Measurements from ENCODE around the gene GDPD5. TPM values are rescaled to one million over a fixed set of nuclear protein-coding genes. Genes with fewer than 3 reads are reported as not detected.

The GDPD5 gene
- total and polyA plus RNA-seq, 10 of the 15 experiments (the other 5 are each of a cell fraction or from before 2014, with no cell fraction given): 0.10 to 30.0 (median 6.7) TPM

DNA sequence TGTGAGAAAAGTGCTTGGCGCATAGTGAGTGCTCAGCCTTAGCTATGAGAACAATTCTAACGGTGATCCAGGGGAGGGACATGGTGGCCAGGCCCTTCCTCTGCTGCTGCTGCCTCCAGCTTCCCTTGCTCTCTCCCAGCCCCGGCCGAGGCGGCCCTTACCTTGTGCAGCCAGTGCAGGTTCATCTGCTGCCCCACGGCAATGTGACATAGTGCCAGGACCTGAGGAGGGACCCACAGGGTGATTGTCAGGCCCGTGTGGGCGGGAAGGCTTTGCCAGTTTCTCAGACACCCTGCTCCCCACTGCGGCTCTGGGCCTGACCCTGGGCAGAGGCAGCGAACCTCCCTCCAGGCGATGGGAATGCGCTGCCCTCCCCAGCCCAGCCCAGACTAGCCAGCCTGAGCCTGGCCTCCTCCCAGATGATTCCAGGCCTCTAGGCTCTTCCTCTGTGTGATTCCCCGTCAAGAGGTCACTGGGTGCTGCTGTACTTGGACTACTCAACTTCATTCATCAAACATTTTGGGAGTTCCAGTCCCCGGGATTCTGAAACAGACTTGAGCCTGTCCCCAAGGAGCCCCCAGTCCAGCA is 69.1 kb downstream of the GDPD5 start (continued):
- TF ChIP-seq ZNF687 (IDR thresholded peaks at IDR 0.05): no peak
- TF ChIP-seq YY1 (IDR thresholded peaks at IDR 0.05; ENCODE audit: low read depth, low read length): no peak
- TF ChIP-seq, protein P1, sequence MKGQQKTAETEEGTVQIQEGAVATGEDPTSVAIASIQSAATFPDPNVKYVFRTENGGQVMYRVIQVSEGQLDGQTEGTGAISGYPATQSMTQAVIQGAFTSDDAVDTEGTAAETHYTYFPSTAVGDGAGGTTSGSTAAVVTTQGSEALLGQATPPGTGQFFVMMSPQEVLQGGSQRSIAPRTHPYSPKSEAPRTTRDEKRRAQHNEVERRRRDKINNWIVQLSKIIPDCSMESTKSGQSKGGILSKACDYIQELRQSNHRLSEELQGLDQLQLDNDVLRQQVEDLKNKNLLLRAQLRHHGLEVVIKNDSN (IDR thresholded peaks at IDR 0.05; ENCODE audit: borderline replicate concordance, extremely low read length, insufficient read depth, low read depth, low read length): no peak
- no peak for TF ChIP-seq SUPT20H (IDR thresholded peaks at IDR 0.05; ENCODE audit: borderline replicate concordance, control insufficient read depth, low read depth, low read length)
- TF ChIP-seq NR2C1 (IDR thresholded peaks at IDR 0.05): no peak
- TF ChIP-seq ZSCAN29 (IDR thresholded peaks at IDR 0.05): no peak
- TF ChIP-seq MYB (IDR thresholded peaks at IDR 0.05; ENCODE audit: borderline replicate concordance, low read depth, low read length): no peak
- no peak for TF ChIP-seq JUNB (IDR thresholded peaks at IDR 0.05)
- TF ChIP-seq HSF1 (IDR thresholded peaks at IDR 0.05; ENCODE audit: low read depth, low read length): no peak
